ENCODE data around the gene HOXA6. TPM values are rescaled to one million over a fixed set of nuclear protein-coding genes. Genes with fewer than 3 reads are reported as not detected.
A peak's percentile ranks its signal among the peaks of the same experiment; 100 is the strongest.

The HOXA6 gene
- total and polyA plus RNA-seq, 9 of the 15 experiments (the other 6 are each of a cell fraction or from before 2014, with no cell fraction given), result not detected

- TF ChIP-seq USF1 (CRISPR knock-in tag; IDR thresholded peaks at IDR 0.05) (no peak), LCOR (CRISPR knock-in tag; IDR thresholded peaks at IDR 0.05) (no peak), NFE2L1 (tag; IDR thresholded peaks at IDR 0.05; ENCODE audit: borderline replicate concordance, low read depth) (no peak), ZNF318 (IDR thresholded peaks at IDR 0.05; ENCODE audit: borderline replicate concordance in 1 of 2, low read depth in 1 of 2) (no peak), RFX1 (IDR thresholded peaks at IDR 0.05) (no peak), ZNF76 (CRISPR knock-in tag; IDR thresholded peaks at IDR 0.05; ENCODE audit: borderline replicate concordance) (no peak), ZBTB26 (CRISPR knock-in tag; IDR thresholded peaks at IDR 0.05) (no peak), HCFC1 (IDR thresholded peaks at IDR 0.05; ENCODE audit: low read depth, low read length) (no peak), STAG1 (CRISPR knock-in tag; IDR thresholded peaks at IDR 0.05; ENCODE audit: borderline replicate concordance) (peak; percentile 64; the same call in 1 of the 2 replicates), ZNF518B (CRISPR knock-in tag; IDR thresholded peaks at IDR 0.05) (no peak), MYC (IDR thresholded peaks at IDR 0.05; ENCODE audit: low read depth, low read length) (no peak), MYC (CRISPR knock-in tag; IDR thresholded peaks at IDR 0.05; ENCODE audit: borderline replicate concordance, low read depth) (no peak), ZNF830 (CRISPR knock-in tag; IDR thresholded peaks at IDR 0.05) (no peak), ARID2 (IDR thresholded peaks at IDR 0.05) (peak; percentile 81), ZNF507 (tag; conservative IDR thresholded peaks at IDR 0.05) (no peak)
Measured at GRCh38 chr7:27196287-27196767, 48.8 kb upstream of the HOXA6 start (continued).
